OCI-LY7 (cell line): ENCODE data around the gene GDPD4.

Experiments used
- EZH2phosphoT487 ChIP-seq: fragments of 200-600 bp; sonication (generic); IDR thresholded peaks from 2 replicates; pipeline ENCODE4 v1.6.1; 2018; ENCODE audit warnings: low read depth, borderline replicate concordance, mild to moderate bottlenecking, mixed run types, antibody characterized with exemption, low read length, moderate library complexity, mixed read lengths
- TF ChIP-seq, protein P1 (sequence below): fragments of 200-600 bp; sonication (generic); conservative IDR thresholded peaks from 2 replicates; pipeline ENCODE4 v1.5.1; 2014; ENCODE audit warnings: mild to moderate bottlenecking, antibody characterized with exemption, low read length, moderate library complexity, mixed read lengths

DNA sequence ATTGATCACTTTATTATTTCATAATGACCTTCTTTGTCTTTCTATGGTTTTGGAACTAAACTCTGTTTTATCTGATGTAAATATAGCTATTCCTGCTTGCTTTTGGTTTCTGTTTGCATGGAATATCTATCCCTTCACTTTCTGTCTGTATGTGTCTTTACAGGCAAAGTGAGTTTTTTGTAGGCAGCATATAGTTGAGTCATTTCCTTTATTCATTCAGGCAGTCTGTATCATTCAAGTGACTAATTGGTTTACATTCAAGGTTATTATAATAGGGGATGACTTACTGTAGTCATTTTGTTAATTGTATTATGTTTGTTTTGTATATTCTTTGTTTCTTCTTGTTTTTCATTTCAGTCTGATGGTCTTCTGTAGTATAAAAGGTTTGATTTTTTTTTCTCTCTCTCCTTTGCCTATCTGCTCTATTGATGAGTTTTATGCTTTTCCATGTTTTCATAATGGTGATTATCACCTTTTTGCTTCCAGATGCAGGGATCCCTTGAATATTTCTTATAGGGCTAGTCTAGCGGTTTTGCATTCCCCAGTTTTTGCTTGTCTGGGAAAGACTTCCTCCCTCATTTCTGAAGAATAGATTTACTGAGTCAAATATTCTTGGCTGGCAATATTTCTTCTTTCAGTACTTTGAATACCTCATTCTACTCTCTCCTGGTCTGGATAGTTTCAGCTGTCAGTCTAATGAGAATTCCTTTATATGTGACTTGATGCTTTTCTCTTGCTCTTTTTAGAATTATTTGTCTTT is 50.4 kb downstream of the GDPD4 start:
- no peak for TF ChIP-seq EZH2phosphoT487
- TF ChIP-seq, protein P1, sequence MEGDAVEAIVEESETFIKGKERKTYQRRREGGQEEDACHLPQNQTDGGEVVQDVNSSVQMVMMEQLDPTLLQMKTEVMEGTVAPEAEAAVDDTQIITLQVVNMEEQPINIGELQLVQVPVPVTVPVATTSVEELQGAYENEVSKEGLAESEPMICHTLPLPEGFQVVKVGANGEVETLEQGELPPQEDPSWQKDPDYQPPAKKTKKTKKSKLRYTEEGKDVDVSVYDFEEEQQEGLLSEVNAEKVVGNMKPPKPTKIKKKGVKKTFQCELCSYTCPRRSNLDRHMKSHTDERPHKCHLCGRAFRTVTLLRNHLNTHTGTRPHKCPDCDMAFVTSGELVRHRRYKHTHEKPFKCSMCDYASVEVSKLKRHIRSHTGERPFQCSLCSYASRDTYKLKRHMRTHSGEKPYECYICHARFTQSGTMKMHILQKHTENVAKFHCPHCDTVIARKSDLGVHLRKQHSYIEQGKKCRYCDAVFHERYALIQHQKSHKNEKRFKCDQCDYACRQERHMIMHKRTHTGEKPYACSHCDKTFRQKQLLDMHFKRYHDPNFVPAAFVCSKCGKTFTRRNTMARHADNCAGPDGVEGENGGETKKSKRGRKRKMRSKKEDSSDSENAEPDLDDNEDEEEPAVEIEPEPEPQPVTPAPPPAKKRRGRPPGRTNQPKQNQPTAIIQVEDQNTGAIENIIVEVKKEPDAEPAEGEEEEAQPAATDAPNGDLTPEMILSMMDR: no peak
